GM10266 (cell line): ENCODE data around the gene KBTBD13.

Source experiments
- DNase-seq: peaks from one replicate; pipeline ENCODE4 v3.0.0; 2012; ENCODE audit errors: extremely low spot score
- TF ChIP-seq, protein P1 (sequence below): IDR thresholded peaks from 2 replicates; pipeline ENCODE4 v1.5.1; 2012; ENCODE audit warnings: mild to moderate bottlenecking, low read depth; ENCODE audit not compliant: control insufficient read depth, insufficient read depth; ENCODE audit errors: missing control alignments

Gene KBTBD13

GRCh38 chr15:65041787-65042186, 34.8 kb upstream of the KBTBD13 start:
- DNase-seq = no peak
- TF ChIP-seq, protein P1, sequence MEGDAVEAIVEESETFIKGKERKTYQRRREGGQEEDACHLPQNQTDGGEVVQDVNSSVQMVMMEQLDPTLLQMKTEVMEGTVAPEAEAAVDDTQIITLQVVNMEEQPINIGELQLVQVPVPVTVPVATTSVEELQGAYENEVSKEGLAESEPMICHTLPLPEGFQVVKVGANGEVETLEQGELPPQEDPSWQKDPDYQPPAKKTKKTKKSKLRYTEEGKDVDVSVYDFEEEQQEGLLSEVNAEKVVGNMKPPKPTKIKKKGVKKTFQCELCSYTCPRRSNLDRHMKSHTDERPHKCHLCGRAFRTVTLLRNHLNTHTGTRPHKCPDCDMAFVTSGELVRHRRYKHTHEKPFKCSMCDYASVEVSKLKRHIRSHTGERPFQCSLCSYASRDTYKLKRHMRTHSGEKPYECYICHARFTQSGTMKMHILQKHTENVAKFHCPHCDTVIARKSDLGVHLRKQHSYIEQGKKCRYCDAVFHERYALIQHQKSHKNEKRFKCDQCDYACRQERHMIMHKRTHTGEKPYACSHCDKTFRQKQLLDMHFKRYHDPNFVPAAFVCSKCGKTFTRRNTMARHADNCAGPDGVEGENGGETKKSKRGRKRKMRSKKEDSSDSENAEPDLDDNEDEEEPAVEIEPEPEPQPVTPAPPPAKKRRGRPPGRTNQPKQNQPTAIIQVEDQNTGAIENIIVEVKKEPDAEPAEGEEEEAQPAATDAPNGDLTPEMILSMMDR = no peak

- TF ChIP-seq, protein P1 = no peak
- no peak for DNase-seq
These were observed 33.7 kb upstream of the KBTBD13 start for GRCh38 chr15:65042776-65043327.

DNA sequence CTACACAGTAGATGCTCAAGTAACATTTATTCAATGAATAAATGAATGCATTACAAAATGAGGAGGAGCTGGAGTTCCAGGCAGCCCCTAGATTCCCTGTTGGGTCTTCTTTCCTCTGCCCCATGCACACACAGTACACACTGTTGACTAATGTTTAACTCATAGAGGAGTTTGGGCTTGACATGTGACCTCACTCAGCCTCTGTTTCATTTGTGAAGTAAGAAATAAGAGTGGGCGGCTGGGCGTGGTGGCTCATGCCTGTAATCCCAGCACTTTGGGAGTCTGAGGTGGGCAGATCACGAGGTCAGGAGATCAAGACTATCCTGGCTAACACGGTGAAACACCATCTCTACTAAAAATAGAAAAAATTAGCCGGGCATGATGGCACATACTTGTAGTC, 32.3 kb upstream of the KBTBD13 start:
- DNase-seq = peak; percentile 13

DNA sequence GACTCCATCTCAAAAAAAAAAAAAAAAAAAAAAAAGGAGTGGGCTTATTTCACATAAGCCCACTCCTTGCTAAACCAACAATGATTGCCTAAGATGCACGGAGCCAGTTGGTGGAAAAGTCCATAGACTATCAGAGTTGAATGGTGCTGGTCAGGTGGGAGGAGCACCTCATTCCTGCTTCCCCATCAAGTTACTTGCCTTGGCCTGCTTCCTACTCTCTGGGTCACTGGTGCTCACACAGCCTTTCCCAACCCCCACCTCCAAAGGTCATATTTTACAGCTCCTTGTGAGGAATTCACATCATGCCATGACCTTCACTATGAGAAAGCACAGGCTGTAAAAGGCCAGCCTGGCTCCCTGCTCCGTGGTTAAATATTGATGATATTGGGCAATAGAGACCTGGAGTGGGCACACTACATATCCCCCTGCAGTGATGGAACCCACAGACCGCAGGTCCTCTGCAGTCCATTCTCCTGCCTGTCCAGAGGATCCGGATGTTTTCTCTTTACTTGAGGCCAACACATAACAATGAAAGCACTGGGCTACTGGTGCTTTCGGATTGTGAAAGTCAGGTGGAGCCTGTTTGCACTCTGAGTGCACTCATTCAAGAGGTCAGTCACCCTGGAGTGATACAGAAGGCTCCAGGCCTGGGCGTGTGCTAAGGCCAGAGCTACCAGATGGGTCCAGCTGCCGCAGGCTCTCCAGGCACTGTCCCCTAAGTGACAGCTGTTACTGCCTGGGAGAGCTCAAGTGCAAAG, 31.6 kb upstream of the KBTBD13 start, which contains the start of gene SLC51B:
TSS of gene SLC51B (plus strand) at position 664 of the 758 bp plus-strand sequence. CDS start 4,618 bp downstream, outside the sequence.
- TF ChIP-seq, protein P1 = no peak
- no peak for DNase-seq

GRCh38 chr15:65048241-65048640, 28.3 kb upstream of the KBTBD13 start:
- DNase-seq = no peak
- TF ChIP-seq, protein P1 = no peak

DNA sequence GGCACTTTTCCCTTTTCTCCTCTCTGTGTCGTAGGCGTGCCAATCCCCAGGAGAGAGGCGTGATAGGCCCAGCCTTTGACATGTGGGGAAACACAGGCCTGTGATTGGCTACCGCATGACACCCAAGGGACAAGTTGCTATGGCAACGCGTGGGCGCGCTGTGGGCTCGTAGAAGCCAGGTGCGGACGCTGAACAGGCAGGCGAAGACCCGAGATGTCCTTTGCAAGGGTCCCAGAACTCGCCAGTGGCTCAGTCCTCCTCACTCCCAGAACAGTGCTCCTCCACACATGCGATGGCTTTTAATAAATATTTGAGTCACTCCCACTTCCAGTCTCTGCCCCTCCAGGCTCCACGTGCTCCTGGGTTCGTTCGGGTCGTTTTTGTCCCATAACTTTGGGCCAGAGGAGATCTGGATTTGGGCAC, 27.1 kb upstream of the KBTBD13 start:
- DNase-seq = peak; percentile 96

DNA sequence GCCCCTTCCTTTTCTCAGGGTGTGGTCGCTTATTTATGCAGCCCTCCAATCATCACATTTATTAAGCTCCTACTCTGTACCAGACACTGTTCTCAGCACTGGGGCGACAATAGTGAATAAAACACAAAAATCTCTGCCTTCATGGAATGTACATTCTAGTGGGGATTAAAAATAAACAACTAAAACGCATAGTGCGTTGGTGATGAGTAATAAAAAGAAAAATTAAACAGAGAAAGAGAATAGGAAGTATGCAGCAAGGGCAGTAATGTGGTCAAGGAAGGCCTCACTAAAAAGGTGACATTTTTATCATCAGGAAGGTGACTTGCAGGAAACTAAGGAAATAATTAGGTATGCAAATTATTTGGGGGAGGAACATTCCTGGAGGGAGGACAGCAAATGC, 26.3 kb upstream of the KBTBD13 start:
- TF ChIP-seq, protein P1 = no peak
- DNase-seq = no peak

More for the DNA sequence above, 27.1 kb upstream of the KBTBD13 start:
- TF ChIP-seq, protein P1 = no peak

DNA sequence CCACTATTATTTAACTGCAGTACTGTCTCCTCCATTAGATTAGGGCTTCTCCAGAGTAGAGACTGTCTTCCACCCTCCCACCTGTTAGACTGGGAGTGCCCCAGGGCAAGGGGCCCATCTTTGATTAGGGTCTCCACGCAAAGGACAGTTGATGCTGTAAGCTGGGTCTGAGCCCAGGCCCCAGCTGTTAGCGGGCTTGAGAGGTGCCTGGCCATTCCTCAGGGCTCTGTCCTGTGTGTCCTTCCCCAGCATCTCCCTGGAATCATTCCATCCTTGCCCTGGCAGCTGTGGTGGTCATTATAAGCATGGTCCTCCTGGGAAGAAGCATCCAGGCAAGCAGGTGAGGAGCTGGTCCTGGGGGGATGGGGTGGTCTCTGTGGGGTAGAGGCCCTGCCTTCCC, 25.3 kb upstream of the KBTBD13 start:
- TF ChIP-seq, protein P1 = no peak
- no peak for DNase-seq
